ENCODE measurements around the gene SESTD1.

DNA sequence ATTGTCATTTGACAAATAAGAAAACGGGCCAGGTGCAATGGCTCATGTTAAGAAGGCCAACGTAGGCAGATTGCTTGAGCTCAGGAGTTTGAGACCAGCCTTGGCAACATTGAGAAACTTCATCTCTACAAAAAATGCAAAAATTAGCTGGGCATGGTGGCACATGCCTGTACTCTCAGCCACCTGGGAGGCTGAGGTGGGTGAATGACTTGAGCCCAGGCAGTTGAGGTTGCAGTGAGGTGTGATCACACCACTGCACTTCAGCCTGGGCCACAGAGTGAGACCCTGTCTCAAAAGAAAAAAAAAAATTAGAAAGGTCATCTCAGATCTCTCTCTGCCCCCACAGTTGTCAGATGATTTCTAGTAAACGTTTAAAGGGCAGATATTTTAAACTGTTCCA lies 4.4 kb downstream of the SESTD1 start:
- TF ChIP-seq, protein P1, sequence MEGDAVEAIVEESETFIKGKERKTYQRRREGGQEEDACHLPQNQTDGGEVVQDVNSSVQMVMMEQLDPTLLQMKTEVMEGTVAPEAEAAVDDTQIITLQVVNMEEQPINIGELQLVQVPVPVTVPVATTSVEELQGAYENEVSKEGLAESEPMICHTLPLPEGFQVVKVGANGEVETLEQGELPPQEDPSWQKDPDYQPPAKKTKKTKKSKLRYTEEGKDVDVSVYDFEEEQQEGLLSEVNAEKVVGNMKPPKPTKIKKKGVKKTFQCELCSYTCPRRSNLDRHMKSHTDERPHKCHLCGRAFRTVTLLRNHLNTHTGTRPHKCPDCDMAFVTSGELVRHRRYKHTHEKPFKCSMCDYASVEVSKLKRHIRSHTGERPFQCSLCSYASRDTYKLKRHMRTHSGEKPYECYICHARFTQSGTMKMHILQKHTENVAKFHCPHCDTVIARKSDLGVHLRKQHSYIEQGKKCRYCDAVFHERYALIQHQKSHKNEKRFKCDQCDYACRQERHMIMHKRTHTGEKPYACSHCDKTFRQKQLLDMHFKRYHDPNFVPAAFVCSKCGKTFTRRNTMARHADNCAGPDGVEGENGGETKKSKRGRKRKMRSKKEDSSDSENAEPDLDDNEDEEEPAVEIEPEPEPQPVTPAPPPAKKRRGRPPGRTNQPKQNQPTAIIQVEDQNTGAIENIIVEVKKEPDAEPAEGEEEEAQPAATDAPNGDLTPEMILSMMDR (IDR thresholded peaks at IDR 0.05) = no peak
- no peak for TF ChIP-seq POLR2AphosphoS5 (IDR thresholded peaks at IDR 0.05)
- no peak for TF ChIP-seq POLR2A (IDR thresholded peaks at IDR 0.05)

Measured in prostate gland (tissue), 2 donors.